ENCODE data around the gene UGT1A5. TPM values are rescaled to one million over a fixed set of nuclear protein-coding genes. Genes with fewer than 3 reads are reported as not detected.

Gene UGT1A5
- total RNA-seq, 1 experiment from 2014 or later = not detected

Other genes starting within 250 kb of the UGT1A5 start
- 36.9 and 38.3 TPM in 2 replicates for gene USP40, start 146.1 kb upstream of the UGT1A5 start, total RNA-seq (2014; rRNA removed; shearing (Covaris generic))
- gene UGT1A8, start 95.3 kb upstream of the UGT1A5 start, total RNA-seq (2014; rRNA removed; shearing (Covaris generic)) = not detected in 2 replicates
- gene UGT1A10, start 76.5 kb upstream of the UGT1A5 start, total RNA-seq (2014; rRNA removed; shearing (Covaris generic)) = not detected in 2 replicates
- gene UGT1A9, start 41.0 kb upstream of the UGT1A5 start, total RNA-seq (2014; rRNA removed; shearing (Covaris generic)) = not detected in 2 replicates
- gene UGT1A7, start 31.0 kb upstream of the UGT1A5 start, total RNA-seq (2014; rRNA removed; shearing (Covaris generic)) = not detected in 2 replicates
- gene UGT1A6, start 20.0 kb upstream of the UGT1A5 start, total RNA-seq (2014; rRNA removed; shearing (Covaris generic)) = not detected in 2 replicates
- not detected in 2 replicates for gene UGT1A4, start 5.8 kb downstream of the UGT1A5 start, total RNA-seq (2014; rRNA removed; shearing (Covaris generic))
- gene UGT1A3, start 16.1 kb downstream of the UGT1A5 start, total RNA-seq (2014; rRNA removed; shearing (Covaris generic)) = not detected in 2 replicates
- not detected in 2 replicates for gene UGT1A1, start 47.4 kb downstream of the UGT1A5 start, total RNA-seq (2014; rRNA removed; shearing (Covaris generic))
- 0.08 TPM in 1 of 2 replicates, not detected in the other for gene MROH2A, start 65.4 kb downstream of the UGT1A5 start, total RNA-seq (2014; rRNA removed; shearing (Covaris generic))
- gene HJURP, start 141.6 kb downstream of the UGT1A5 start, total RNA-seq (2014; rRNA removed; shearing (Covaris generic)) = 21.7 and 25.0 TPM in 2 replicates
- gene TRPM8, start 204.5 kb downstream of the UGT1A5 start, total RNA-seq (2014; rRNA removed; shearing (Covaris generic)) = 28.7 and 32.7 TPM in 2 replicates